Measurements from ENCODE around the gene FBXO8. TPM values are rescaled to one million over a fixed set of nuclear protein-coding genes. Genes with fewer than 3 reads are reported as not detected.

Gene FBXO8
- total RNA-seq, 1 donor from 2014 or later, result 39.1 TPM

DNA sequence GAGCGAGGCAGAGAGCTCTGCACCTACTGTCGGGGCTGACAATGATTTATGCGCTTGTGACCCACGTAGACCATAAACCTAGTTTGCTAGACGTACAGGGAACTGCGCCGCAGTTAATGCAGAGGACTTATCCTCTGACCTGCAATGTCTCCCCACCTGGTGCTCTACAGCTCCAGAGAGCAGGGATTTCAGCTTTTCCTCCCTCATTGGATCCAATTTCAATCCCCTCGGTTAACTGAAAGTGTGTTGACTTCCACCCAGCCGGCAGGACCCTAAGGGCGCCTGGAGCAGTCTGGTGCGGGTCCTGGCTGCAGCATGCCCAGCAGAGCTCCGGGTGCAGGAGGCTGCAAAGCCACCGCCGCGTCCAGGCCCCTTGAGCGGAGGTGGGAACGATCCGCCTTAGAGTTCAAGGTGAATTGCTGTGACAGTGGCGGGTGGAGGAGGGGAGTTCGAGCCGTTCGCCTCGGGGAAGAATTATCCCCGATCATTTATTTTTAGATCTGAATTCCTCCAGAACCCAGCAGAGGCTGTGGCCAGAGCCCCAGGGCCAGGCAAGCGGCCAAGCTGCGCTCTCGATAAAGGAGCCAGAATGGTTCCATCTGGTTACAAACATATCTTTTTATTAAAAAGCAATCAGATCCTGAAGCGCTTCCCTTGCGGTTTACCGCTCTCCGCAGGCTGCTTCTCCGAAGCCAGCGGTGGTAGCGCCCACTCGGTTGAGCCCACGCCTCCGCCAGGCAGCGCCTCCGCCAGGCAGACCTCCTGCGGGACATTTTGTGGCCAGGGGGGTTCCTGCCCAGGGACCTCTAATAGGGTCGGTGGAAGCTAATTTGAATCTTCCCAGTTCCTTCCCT lies 66.0 kb downstream of the FBXO8 start:
- Histone ChIP-seq H3K4me1 (peaks cover 35% of the 10 kb centered on the region), H3K36me3 (no peaks in the 10 kb centered on the region), H3K27me3 (ENCODE audit: low read depth) (peaks cover 80% of the 10 kb centered on the region), H3K27ac (no peak overlapping the region), H3K4me3 (peak overlapping the region; percentile 41), H3K9me3 (no peaks in the 10 kb centered on the region)
- ATAC-seq, result peak; percentile 36 to 41
- no peak for DNase-seq
- TF ChIP-seq, protein P1, sequence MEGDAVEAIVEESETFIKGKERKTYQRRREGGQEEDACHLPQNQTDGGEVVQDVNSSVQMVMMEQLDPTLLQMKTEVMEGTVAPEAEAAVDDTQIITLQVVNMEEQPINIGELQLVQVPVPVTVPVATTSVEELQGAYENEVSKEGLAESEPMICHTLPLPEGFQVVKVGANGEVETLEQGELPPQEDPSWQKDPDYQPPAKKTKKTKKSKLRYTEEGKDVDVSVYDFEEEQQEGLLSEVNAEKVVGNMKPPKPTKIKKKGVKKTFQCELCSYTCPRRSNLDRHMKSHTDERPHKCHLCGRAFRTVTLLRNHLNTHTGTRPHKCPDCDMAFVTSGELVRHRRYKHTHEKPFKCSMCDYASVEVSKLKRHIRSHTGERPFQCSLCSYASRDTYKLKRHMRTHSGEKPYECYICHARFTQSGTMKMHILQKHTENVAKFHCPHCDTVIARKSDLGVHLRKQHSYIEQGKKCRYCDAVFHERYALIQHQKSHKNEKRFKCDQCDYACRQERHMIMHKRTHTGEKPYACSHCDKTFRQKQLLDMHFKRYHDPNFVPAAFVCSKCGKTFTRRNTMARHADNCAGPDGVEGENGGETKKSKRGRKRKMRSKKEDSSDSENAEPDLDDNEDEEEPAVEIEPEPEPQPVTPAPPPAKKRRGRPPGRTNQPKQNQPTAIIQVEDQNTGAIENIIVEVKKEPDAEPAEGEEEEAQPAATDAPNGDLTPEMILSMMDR (IDR thresholded peaks at IDR 0.05), result no peak
- intact Hi-C loops (cut with DNase I), result no loop called here

DNA sequence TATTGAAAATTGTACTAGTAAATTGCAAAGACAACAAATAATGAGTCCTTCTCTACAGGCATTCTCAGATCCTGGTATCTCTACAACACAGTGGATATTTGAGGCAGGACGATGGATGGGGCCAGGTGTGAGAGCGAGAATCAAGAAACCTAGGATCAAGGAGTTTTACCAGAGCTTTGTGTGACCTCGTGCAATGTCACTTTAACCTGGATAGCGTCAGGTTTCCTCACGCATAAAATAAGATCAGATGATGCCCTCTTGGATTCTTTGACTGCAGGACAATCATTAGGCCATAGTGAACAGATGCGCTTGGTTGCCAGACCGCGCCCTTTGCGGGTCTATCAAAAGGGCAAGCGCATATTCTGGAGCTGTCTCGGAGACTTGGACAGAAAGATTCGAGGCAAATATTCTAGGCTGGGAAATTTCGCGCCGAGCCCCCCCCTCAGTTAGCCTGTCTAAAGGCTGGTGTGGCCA lies 66.6 kb downstream of the FBXO8 start:
- H3K27me3 ChIP-seq (ENCODE audit: low read depth), result peaks cover 87% of the 10 kb centered on the region
- intact Hi-C loops (cut with DNase I), result no loop called here
- H3K36me3 ChIP-seq, result no peaks in the 10 kb centered on the region
- peak overlapping the region; percentile 41 for H3K4me3 ChIP-seq
- H3K27ac ChIP-seq, result no peak overlapping the region
- ATAC-seq (no peak), DNase-seq (no peak)
- no peaks in the 10 kb centered on the region for H3K9me3 ChIP-seq
- TF ChIP-seq, protein P1 (IDR thresholded peaks at IDR 0.05), result no peak
- H3K4me1 ChIP-seq, result peaks cover 35% of the 10 kb centered on the region

DNA sequence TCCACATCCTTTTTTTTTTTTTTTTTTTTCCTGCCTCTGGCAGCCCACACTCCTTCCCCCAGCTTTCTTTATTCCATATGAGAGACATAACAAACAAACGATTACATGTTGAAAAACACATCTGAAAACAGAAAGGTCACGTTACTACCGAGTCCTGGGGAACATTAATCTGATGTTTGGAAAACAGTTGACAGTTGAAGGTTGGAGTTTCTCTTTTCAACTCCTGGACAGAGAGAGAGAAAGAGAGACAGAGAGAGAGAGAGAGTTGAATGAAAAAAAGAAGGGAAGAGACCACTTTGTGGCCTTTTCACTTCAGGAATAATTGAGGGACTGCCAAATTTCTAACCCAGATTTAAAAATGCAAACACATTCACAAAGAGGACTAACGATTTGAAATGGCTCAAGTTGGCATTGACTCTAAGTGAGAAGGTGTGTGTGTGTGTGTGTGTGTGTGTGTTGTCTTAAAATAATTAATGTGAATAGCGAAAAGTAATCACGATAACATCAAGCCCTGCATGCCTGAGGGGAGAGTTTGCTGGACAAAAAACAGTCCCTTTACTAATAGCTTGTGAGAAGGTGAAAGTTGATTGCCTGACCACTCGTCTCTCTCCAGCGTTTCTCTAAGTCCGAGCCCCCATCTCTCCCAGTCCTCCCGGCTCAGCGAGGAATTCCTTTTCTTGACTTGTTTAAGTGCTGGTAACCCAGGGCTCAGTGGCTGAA lies 67.3 kb downstream of the FBXO8 start:
- Histone ChIP-seq H3K27me3 (ENCODE audit: low read depth) (peaks cover 86% of the 10 kb centered on the region), H3K9me3 (no peaks in the 10 kb centered on the region), H3K4me3 (no peak overlapping the region), H3K27ac (no peak overlapping the region), H3K36me3 (no peaks in the 10 kb centered on the region), H3K4me1 (peaks cover 35% of the 10 kb centered on the region)
- ATAC-seq, result no peak
- no peak for DNase-seq
- TF ChIP-seq, protein P1 (IDR thresholded peaks at IDR 0.05), result no peak
- intact Hi-C loops (cut with DNase I), result no loop called here

DNA sequence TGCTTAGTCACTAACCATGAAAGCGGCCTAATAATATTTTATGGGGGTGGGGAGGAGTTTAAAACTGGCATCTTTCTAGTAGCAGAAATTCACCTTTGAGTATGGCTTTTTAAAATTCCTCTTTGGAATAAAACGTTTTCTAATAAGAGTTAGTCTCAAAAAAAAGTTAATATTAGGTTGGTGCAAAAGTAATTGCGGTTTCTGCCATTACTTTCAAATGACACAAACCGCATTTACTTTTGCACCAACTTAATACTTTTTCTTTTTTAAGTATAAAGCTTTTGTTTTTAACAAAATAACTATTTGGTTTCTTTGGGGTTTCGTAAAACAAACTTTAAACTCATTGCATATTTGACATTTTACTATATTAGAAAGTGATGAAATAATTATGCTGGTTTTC lies 68.4 kb downstream of the FBXO8 start:
- no peak overlapping the region for H3K4me3 ChIP-seq
- H3K27ac ChIP-seq, result no peak overlapping the region
- H3K4me1 ChIP-seq, result peaks cover 35% of the 10 kb centered on the region
- TF ChIP-seq, protein P1 (IDR thresholded peaks at IDR 0.05), result no peak
- DNase-seq (no peak), ATAC-seq (no peak)
- no peaks in the 10 kb centered on the region for H3K36me3 ChIP-seq
- H3K27me3 ChIP-seq (ENCODE audit: low read depth), result peaks cover 91% of the 10 kb centered on the region
- intact Hi-C loops (cut with DNase I), result no loop called here
- H3K9me3 ChIP-seq, result no peaks in the 10 kb centered on the region

DNA sequence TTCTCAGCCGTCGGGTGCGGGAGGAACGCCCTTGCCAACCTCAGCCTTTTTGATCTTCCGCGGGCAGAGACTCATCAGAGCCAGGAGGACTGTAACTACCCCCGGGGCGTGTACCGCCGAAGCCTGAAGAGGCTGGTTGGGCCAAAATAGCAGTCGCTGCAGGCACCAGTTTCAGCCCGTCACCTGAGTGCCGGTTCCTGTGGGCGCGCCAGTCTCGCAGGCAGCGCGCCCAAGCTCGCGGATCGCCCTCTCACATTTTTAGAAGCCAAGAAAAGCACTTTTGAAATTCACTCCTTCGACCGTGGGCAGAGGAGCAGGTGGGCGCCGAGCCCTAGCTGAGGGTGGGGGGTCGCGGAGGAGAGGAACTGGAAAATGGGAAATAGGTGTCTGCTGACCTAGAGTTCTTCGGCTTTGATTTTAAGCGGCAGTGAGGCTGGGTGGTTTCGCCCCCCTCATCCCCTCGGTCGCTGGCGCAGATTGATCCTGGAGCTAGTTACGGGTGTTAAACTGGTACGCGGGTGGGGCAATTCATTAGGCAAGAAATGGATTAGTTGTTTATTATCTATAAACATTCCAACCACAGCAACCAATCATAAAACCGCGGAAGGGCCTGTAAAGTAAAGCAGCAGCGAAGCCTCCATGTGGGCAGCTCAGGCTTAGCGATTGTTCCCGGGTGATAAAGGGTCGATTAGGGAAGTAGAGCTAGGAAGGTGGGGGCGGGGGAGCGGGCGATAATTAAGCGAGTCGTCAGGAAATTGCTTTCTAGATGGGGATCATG lies 69.2 kb downstream of the FBXO8 start:
- TF ChIP-seq, protein P1 (IDR thresholded peaks at IDR 0.05), result no peak
- ATAC-seq, result peak in 1 of 2 donors; percentile 25
- Histone ChIP-seq H3K4me1 (peaks cover 35% of the 10 kb centered on the region), H3K36me3 (no peaks in the 10 kb centered on the region), H3K27ac (no peak overlapping the region), H3K27me3 (ENCODE audit: low read depth) (peaks cover 94% of the 10 kb centered on the region), H3K4me3 (no peak overlapping the region), H3K9me3 (no peaks in the 10 kb centered on the region)
- DNase-seq, result no peak
- intact Hi-C loops (cut with DNase I), result no loop called here
